Smooth muscle cell (in vitro differentiated cells): ENCODE results near the gene RFXANK. TPM values are rescaled to one million over a fixed set of nuclear protein-coding genes. Genes with fewer than 3 reads are reported as not detected.

Source experiments
- DNase-seq: peaks from one replicate; lab custom pipeline; 2025; ENCODE audit not compliant: unreplicated experiment; lab: John Stamatoyannopoulos, UW
- H2AFZ ChIP-seq: fragments of 200-600 bp; sonication (generic); 2 replicates; pipeline ENCODE4 v1.6.0; 2016; ENCODE audit warnings: antibody characterized with exemption, low read depth, mild to moderate bottlenecking
- H3F3A ChIP-seq: fragments of 200-600 bp; sonication (generic); 2 replicates; pipeline ENCODE4 v1.6.0; 2017; ENCODE audit warnings: antibody characterized with exemption, low read depth
- H3K27ac ChIP-seq: fragments of 200-600 bp; sonication (generic); 2 replicates; pipeline ENCODE4 v1.5.1; 2016; ENCODE audit warnings: low read depth, mild to moderate bottlenecking
- H3K27me3 ChIP-seq: fragments of 200-600 bp; sonication (generic); 2 replicates; pipeline ENCODE4 v1.6.1; 2016; ENCODE audit warnings: low read depth, mild to moderate bottlenecking
- H3K36me3 ChIP-seq: fragments of 200-600 bp; sonication (generic); 2 replicates; pipeline ENCODE4 v1.5.1; 2016; ENCODE audit warnings: low read depth
- H3K4me1 ChIP-seq: fragments of 200-600 bp; sonication (generic); 2 replicates; pipeline ENCODE4 v1.5.1; 2016; ENCODE audit warnings: low read depth
- H3K4me2 ChIP-seq: fragments of 200-600 bp; sonication (generic); 2 replicates; pipeline ENCODE4 v1.6.0; 2016; ENCODE audit warnings: mild to moderate bottlenecking
- H3K4me3 ChIP-seq: fragments of 200-600 bp; sonication (generic); 2 replicates; pipeline ENCODE4 v1.5.1; 2016; ENCODE audit warnings: mild to moderate bottlenecking
- H3K79me2 ChIP-seq: fragments of 200-600 bp; sonication (generic); 2 replicates; pipeline ENCODE4 v1.6.0; 2016; ENCODE audit warnings: low read depth, mild to moderate bottlenecking
- H3K9ac ChIP-seq: fragments of 200-600 bp; sonication (generic); 2 replicates; pipeline ENCODE4 v1.6.0; 2016; ENCODE audit warnings: low read depth
- H3K9me3 ChIP-seq: fragments of 200-600 bp; sonication (generic); replicated peaks from 2 replicates; pipeline ENCODE4 v1.5.1; 2016; ENCODE audit warnings: low read depth
- H4K20me1 ChIP-seq: fragments of 200-600 bp; sonication (generic); 2 replicates; pipeline ENCODE4 v1.6.0; 2016; ENCODE audit warnings: low read depth
- WGBS: methylation state at CpG from one replicate; pipeline ENCODE4 v1.1.7; 2016; ENCODE audit warnings: low lambda C conversion rate; 5-methylcytosine and 5-hydroxymethylcytosine counted together
- polyA plus RNA-seq: library from polyadenylated mRNA; unstranded; fragments of >200 nt; fragmentation: Nextera tagmentation; extraction: Ambion mirVana; gene quantifications from 2 replicates; pipeline ENCODE4 v1.2.1, GENCODE V29; 2016
- total RNA-seq: library from RNA; depleted of rRNA; stranded (reverse); fragments of >200 nt; gene quantifications from 2 replicates; pipeline ENCODE4 v1.2.3, GENCODE V29; 2014
- TF ChIP-seq, protein P1 (sequence below): fragments of 200-600 bp; sonication (generic); IDR thresholded peaks from 2 replicates; pipeline ENCODE4 v1.5.1; 2017; ENCODE audit warnings: borderline replicate concordance, mild to moderate bottlenecking, antibody characterized with exemption; ENCODE audit not compliant: insufficient read depth, poor library complexity, severe bottlenecking

RFXANK gene
- total and polyA plus RNA-seq, 2 experiments from 2014 or later: 59.6 to 94.8 TPM

DNA sequence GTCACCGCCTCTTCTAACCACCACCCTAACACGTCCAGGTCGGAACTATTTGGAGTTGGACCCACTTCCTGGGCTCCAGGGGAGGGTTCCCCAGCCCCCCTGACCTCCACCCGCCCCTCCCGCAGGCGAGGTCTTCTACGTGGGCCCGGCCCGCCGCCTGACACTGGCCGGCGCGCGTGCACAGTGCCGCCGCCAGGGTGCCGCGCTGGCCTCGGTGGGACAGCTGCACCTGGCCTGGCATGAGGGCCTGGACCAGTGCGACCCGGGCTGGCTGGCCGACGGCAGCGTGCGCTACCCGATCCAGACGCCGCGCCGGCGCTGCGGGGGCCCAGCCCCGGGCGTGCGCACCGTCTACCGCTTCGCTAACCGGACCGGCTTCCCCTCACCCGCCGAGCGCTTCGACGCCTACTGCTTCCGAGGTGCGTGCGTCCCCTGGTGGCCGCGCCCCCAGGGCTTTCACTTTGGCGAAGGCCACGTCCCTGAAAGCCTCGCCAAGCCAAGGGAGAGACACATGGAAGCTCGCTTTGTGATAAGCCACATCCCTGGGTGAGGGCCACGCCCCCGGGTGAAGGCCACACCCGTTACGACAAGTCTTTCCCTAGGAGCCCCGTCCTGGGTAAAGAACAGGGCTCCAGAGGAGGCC, 32.9 kb downstream of the RFXANK start:
- Histone ChIP-seq H3K9me3 (no peaks in the 10 kb centered on the region), H4K20me1 (no peaks in the 10 kb centered on the region), H3K27me3 (peaks cover 56% of the 10 kb centered on the region), H3K4me3 (peak overlapping the region; percentile 42), H2AFZ (peak overlapping the region; percentile 50), H3K4me2 (peak overlapping the region; percentile 84), H3K4me1 (no peaks in the 10 kb centered on the region), H3K27ac (no peak overlapping the region), H3K79me2 (no peaks in the 10 kb centered on the region), H3K36me3 (no peaks in the 10 kb centered on the region), H3K9ac (no peak overlapping the region), H3F3A (no peaks in the 10 kb centered on the region)
- WGBS: 2% methylated on average over 59 of the region's 59 CpGs
- peak; percentile 11 for DNase-seq
- TF ChIP-seq, protein P1, sequence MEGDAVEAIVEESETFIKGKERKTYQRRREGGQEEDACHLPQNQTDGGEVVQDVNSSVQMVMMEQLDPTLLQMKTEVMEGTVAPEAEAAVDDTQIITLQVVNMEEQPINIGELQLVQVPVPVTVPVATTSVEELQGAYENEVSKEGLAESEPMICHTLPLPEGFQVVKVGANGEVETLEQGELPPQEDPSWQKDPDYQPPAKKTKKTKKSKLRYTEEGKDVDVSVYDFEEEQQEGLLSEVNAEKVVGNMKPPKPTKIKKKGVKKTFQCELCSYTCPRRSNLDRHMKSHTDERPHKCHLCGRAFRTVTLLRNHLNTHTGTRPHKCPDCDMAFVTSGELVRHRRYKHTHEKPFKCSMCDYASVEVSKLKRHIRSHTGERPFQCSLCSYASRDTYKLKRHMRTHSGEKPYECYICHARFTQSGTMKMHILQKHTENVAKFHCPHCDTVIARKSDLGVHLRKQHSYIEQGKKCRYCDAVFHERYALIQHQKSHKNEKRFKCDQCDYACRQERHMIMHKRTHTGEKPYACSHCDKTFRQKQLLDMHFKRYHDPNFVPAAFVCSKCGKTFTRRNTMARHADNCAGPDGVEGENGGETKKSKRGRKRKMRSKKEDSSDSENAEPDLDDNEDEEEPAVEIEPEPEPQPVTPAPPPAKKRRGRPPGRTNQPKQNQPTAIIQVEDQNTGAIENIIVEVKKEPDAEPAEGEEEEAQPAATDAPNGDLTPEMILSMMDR: peak; percentile 48

DNA sequence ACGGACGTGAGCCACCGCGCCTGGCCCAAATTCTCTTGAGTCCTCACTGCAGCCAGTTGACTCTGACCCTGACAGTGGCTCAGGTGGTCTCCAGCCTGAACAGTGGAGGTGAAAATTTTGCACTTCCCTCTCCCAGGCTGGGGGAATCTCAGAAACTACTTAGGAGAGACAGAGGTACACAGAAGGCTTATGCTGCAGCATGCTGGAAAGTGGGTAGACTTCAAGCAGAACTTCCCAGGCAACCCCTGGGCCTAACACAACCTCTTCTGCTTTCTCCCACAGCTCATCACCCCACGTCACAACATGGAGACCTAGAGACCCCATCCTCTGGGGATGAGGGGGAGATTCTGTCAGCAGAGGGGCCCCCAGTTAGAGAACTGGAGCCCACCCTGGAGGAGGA, 34.1 kb downstream of the RFXANK start:
- 90% methylated on average over 5 of the region's 5 CpGs for WGBS
- no peaks in the 10 kb centered on the region for H3K36me3 ChIP-seq
- peaks cover 56% of the 10 kb centered on the region for H3K27me3 ChIP-seq
- TF ChIP-seq, protein P1: no peak
- no peaks in the 10 kb centered on the region for H4K20me1 ChIP-seq
- no peaks in the 10 kb centered on the region for H3K4me1 ChIP-seq
- H2AFZ ChIP-seq: no peak overlapping the region
- no peaks in the 10 kb centered on the region for H3K9me3 ChIP-seq
- no peaks in the 10 kb centered on the region for H3K79me2 ChIP-seq
- no peak overlapping the region for H3K9ac ChIP-seq
- no peak for DNase-seq
- no peak overlapping the region for H3K4me2 ChIP-seq
- H3K4me3 ChIP-seq: no peak overlapping the region
- no peaks in the 10 kb centered on the region for H3F3A ChIP-seq
- no peak overlapping the region for H3K27ac ChIP-seq

DNA sequence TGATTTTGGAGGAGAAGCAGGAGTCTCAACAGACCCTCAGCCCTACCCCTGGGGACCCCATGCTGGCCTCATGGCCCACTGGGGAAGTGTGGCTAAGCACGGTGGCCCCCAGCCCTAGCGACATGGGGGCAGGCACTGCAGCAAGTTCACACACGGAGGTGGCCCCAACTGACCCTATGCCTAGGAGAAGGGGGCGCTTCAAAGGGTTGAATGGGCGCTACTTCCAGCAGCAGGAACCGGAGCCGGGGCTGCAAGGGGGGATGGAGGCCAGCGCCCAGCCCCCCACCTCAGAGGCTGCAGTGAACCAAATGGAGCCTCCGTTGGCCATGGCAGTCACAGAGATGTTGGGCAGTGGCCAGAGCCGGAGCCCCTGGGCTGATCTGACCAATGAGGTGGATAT, 34.6 kb downstream of the RFXANK start:
- Histone ChIP-seq H2AFZ (no peak overlapping the region), H3K4me2 (no peak overlapping the region), H3K27me3 (peaks cover 56% of the 10 kb centered on the region), H3K27ac (no peak overlapping the region), H3K36me3 (no peaks in the 10 kb centered on the region), H3K4me1 (no peaks in the 10 kb centered on the region), H3K79me2 (no peaks in the 10 kb centered on the region), H3K9me3 (no peaks in the 10 kb centered on the region), H3K9ac (no peak overlapping the region), H3F3A (no peaks in the 10 kb centered on the region), H3K4me3 (no peak overlapping the region), H4K20me1 (no peaks in the 10 kb centered on the region)
- TF ChIP-seq, protein P1: no peak
- 85% methylated on average over 10 of the region's 10 CpGs for WGBS
- no peak for DNase-seq

DNA sequence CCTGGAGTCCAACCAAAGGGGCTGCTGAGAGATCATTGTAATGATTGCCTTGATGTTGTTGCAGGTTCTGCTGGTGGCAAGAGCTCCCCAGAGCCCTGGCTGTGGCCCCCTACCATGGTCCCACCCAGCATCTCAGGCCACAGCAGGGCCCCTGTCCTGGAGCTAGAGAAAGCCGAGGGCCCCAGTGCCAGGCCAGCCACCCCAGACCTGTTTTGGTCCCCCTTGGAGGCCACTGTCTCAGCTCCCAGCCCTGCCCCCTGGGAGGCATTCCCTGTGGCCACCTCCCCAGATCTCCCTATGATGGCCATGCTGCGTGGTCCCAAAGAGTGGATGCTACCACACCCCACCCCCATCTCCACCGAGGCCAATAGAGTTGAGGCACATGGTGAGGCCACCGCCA, 35.2 kb downstream of the RFXANK start:
- no peak overlapping the region for H2AFZ ChIP-seq
- H3K79me2 ChIP-seq: no peaks in the 10 kb centered on the region
- no peak overlapping the region for H3K27ac ChIP-seq
- no peak overlapping the region for H3K4me2 ChIP-seq
- H3K9me3 ChIP-seq: no peaks in the 10 kb centered on the region
- WGBS: 86% methylated on average over 4 of the region's 4 CpGs
- no peaks in the 10 kb centered on the region for H4K20me1 ChIP-seq
- TF ChIP-seq, protein P1: no peak
- peaks cover 56% of the 10 kb centered on the region for H3K27me3 ChIP-seq
- no peak for DNase-seq
- no peak overlapping the region for H3K9ac ChIP-seq
- H3K4me1 ChIP-seq: no peaks in the 10 kb centered on the region
- no peaks in the 10 kb centered on the region for H3F3A ChIP-seq
- H3K36me3 ChIP-seq: no peaks in the 10 kb centered on the region
- no peak overlapping the region for H3K4me3 ChIP-seq
